ENCODE data around the gene ENTPD6. TPM values are rescaled to one million over a fixed set of nuclear protein-coding genes. Genes with fewer than 3 reads are reported as not detected.

The ENTPD6 gene
- total RNA-seq, 2 donors from 2014 or later, result 77.1 to 93.6 TPM

DNA sequence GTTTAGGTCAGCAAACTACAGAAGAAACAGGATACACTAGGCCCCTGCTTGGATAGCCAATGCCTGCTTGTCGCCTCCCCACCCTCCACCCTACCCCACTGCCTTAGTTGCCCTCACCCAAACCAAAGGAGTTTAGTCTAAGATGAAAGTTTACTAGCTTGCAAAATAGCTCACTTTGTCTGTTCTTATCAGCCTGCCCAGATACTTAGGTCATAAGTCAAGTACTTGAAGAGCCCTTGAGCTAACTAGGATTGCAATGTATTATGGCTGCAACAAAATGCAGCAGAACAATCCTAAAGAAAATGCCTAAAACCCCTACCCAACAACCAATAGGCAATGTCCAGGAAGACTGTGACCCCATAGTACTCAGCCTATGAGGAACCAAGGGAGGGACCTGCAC, 7.3 kb upstream of the ENTPD6 start:
- Histone ChIP-seq H3K27me3 (ENCODE audit: control insufficient read depth, insufficient read depth, low read length, poor library complexity, severe bottlenecking) (peaks cover 6% of the 10 kb centered on the region), H3K4me1 (ENCODE audit: control insufficient read depth, insufficient read depth, low read length) (no peaks in the 10 kb centered on the region), H3K9ac (ENCODE audit: extremely low read depth, low read length, poor library complexity, severe bottlenecking) (no peak overlapping the region), H3K36me3 (ENCODE audit: control insufficient read depth, insufficient read depth, low read length) (no peaks in the 10 kb centered on the region), H3K27ac (ENCODE audit: low read depth, low read length) (no peak overlapping the region), H3K9me3 (ENCODE audit: control insufficient read depth, low read length) (peaks cover 9% of the 10 kb centered on the region), H3K4me3 (ENCODE audit: low read length) (no peak overlapping the region)
- H3K27ac Mint-ChIP-seq, result no peak overlapping the region
- no peak for DNase-seq
- peaks cover 39% of the 10 kb centered on the region for H3K27me3 Mint-ChIP-seq (ENCODE audit: insufficient read depth)
- TF ChIP-seq, protein P1, sequence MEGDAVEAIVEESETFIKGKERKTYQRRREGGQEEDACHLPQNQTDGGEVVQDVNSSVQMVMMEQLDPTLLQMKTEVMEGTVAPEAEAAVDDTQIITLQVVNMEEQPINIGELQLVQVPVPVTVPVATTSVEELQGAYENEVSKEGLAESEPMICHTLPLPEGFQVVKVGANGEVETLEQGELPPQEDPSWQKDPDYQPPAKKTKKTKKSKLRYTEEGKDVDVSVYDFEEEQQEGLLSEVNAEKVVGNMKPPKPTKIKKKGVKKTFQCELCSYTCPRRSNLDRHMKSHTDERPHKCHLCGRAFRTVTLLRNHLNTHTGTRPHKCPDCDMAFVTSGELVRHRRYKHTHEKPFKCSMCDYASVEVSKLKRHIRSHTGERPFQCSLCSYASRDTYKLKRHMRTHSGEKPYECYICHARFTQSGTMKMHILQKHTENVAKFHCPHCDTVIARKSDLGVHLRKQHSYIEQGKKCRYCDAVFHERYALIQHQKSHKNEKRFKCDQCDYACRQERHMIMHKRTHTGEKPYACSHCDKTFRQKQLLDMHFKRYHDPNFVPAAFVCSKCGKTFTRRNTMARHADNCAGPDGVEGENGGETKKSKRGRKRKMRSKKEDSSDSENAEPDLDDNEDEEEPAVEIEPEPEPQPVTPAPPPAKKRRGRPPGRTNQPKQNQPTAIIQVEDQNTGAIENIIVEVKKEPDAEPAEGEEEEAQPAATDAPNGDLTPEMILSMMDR (conservative IDR thresholded peaks at IDR 0.05), result no peak
- peaks cover 4% of the 10 kb centered on the region for H3K36me3 Mint-ChIP-seq (ENCODE audit: low read depth)
- H3K4me1 Mint-ChIP-seq, result no peaks in the 10 kb centered on the region
- 83% methylated on average over 1 of the region's 1 CpG; no CpG with 5 or more reads in 1 of the 2 experiments for WGBS, 2 experiments (ENCODE audit: insufficient coverage in 1 of 2, insufficient read length in 1 of 2)
- peaks cover 43% of the 10 kb centered on the region for H3K9me3 Mint-ChIP-seq
- H3K4me3 Mint-ChIP-seq, result no peak overlapping the region

DNA sequence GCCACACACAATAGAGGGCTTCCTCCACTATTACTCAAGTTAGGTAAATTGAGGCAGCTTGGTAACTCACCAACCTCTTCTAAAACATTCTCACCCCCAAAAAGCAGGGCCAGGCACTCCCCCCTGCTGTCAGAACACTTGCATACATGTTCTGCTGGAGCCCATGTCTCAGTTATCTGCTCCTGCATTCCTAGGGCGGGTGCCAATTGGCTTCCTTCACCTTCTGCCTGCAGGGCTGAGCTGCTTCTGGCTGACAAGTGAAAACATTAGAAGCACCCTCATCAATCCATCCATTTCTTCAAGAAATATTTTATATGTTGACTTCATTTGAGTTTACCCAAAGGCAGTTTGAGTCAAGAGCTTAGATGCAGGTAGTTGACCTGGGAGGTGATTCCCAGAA, 4.5 kb upstream of the ENTPD6 start:
- H3K27ac Mint-ChIP-seq, result no peak overlapping the region

DNA sequence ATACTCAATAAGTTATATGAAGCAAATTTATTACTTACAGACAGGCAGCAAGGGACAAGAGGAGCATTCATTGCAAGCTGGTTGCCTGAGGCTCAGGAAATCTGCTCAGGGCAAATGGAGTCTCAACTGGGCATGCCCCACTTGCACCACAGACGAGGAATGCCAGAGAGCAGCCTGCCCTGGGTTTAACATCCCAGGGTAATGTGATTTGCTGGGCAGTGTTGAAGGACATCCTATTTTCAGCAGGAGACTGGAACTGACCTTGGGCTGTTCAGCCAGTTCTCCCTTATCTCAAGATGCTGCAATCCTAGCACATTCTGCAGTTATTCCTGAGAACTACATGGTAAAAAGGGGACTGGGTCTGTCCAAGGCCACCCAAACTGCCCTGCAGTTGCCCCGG, 3.8 kb upstream of the ENTPD6 start:
- no peaks in the 10 kb centered on the region for H3K36me3 ChIP-seq (ENCODE audit: control insufficient read depth, insufficient read depth, low read length)
- H3K27me3 ChIP-seq (ENCODE audit: control insufficient read depth, insufficient read depth, low read length, poor library complexity, severe bottlenecking), result peaks cover 6% of the 10 kb centered on the region
- H3K9me3 Mint-ChIP-seq, result peaks cover 12% of the 10 kb centered on the region
- no peak overlapping the region for H3K9ac ChIP-seq (ENCODE audit: extremely low read depth, low read length, poor library complexity, severe bottlenecking)
- peaks cover 5% of the 10 kb centered on the region for H3K9me3 ChIP-seq (ENCODE audit: control insufficient read depth, low read length)
- H3K4me3 ChIP-seq (ENCODE audit: low read length), result no peak overlapping the region
- H3K4me1 ChIP-seq (ENCODE audit: control insufficient read depth, insufficient read depth, low read length), result peaks cover 1% of the 10 kb centered on the region
- no peak for DNase-seq
- WGBS, 2 experiments (ENCODE audit: insufficient coverage in 1 of 2, insufficient read length in 1 of 2), result 68 to 81% methylated on average over 2 of the region's 2 CpGs
- H3K4me3 Mint-ChIP-seq, result no peak overlapping the region
- no peak overlapping the region for H3K27ac Mint-ChIP-seq
- no peaks in the 10 kb centered on the region for H3K36me3 Mint-ChIP-seq (ENCODE audit: low read depth)
- peaks cover 1% of the 10 kb centered on the region for H3K4me1 Mint-ChIP-seq
- H3K27ac ChIP-seq (ENCODE audit: low read depth, low read length), result no peak overlapping the region
- TF ChIP-seq, protein P1 (conservative IDR thresholded peaks at IDR 0.05), result no peak
- peaks cover 16% of the 10 kb centered on the region for H3K27me3 Mint-ChIP-seq (ENCODE audit: insufficient read depth)

More for the DNA sequence above, 4.5 kb upstream of the ENTPD6 start:
- 85% methylated on average over 1 of the region's 1 CpG; no CpG with 5 or more reads in 1 of the 2 experiments for WGBS, 2 experiments (ENCODE audit: insufficient coverage in 1 of 2, insufficient read length in 1 of 2)
- H3K9ac ChIP-seq (ENCODE audit: extremely low read depth, low read length, poor library complexity, severe bottlenecking), result no peak overlapping the region
- peaks cover 6% of the 10 kb centered on the region for H3K27me3 ChIP-seq (ENCODE audit: control insufficient read depth, insufficient read depth, low read length, poor library complexity, severe bottlenecking)
- no peak for DNase-seq
- no peaks in the 10 kb centered on the region for H3K36me3 ChIP-seq (ENCODE audit: control insufficient read depth, insufficient read depth, low read length)
- no peaks in the 10 kb centered on the region for H3K4me1 ChIP-seq (ENCODE audit: control insufficient read depth, insufficient read depth, low read length)
- H3K4me3 Mint-ChIP-seq, result no peak overlapping the region
- H3K9me3 Mint-ChIP-seq, result peaks cover 18% of the 10 kb centered on the region
- H3K27ac ChIP-seq (ENCODE audit: low read depth, low read length), result no peak overlapping the region
- no peaks in the 10 kb centered on the region for H3K4me1 Mint-ChIP-seq
- peaks cover under 1% of the 10 kb centered on the region for H3K36me3 Mint-ChIP-seq (ENCODE audit: low read depth)
- no peak overlapping the region for H3K4me3 ChIP-seq (ENCODE audit: low read length)
- H3K27me3 Mint-ChIP-seq (ENCODE audit: insufficient read depth), result peaks cover 17% of the 10 kb centered on the region
- peaks cover 9% of the 10 kb centered on the region for H3K9me3 ChIP-seq (ENCODE audit: control insufficient read depth, low read length)
- TF ChIP-seq, protein P1 (conservative IDR thresholded peaks at IDR 0.05), result no peak

Data from endodermal cell (in vitro differentiated cells).